NCI-H526 (cell line): ENCODE measurements around the gene SEC22A.

Experiments
- DNase-seq, 2 experiments: peaks; one replicate each; lab custom pipeline; 2025; lab: John Stamatoyannopoulos, UW

The SEC22A gene

GRCh38 chr3:123305192-123305591 lies 103.4 kb downstream of the SEC22A start:
- DNase-seq: no peak

- no peak for DNase-seq
These were observed 105.3 kb downstream of the SEC22A start for GRCh38 chr3:123307064-123307463.

GRCh38 chr3:123310186-123310585 lies 108.4 kb downstream of the SEC22A start:
- no peak for DNase-seq

GRCh38 chr3:123310741-123311140 lies 109.0 kb downstream of the SEC22A start:
- DNase-seq: no peak

GRCh38 chr3:123311201-123311600 lies 109.5 kb downstream of the SEC22A start:
- DNase-seq: no peak

GRCh38 chr3:123312331-123313265 lies 110.9 kb downstream of the SEC22A start:
- DNase-seq: no peak

- no peak for DNase-seq
These were observed 112.1 kb downstream of the SEC22A start for GRCh38 chr3:123313889-123314288.

GRCh38 chr3:123314359-123315270 lies 112.9 kb downstream of the SEC22A start:
- no peak for DNase-seq

GRCh38 chr3:123315271-123315595 lies 113.5 kb downstream of the SEC22A start:
- DNase-seq: no peak

- DNase-seq: no peak
These were observed 116.0 kb downstream of the SEC22A start for GRCh38 chr3:123317716-123318115.

- DNase-seq: no peak
These were observed 116.6 kb downstream of the SEC22A start for GRCh38 chr3:123318374-123318773.

GRCh38 chr3:123319760-123320159 lies 118.0 kb downstream of the SEC22A start:
- DNase-seq: no peak

GRCh38 chr3:123320221-123320620 lies 118.5 kb downstream of the SEC22A start:
- no peak for DNase-seq

GRCh38 chr3:123321806-123322205 lies 120.1 kb downstream of the SEC22A start:
- no peak for DNase-seq

- no peak for DNase-seq
These were observed 121.1 kb downstream of the SEC22A start for GRCh38 chr3:123322866-123323265.
